MM.1S (cell line): ENCODE data around the gene SERPINB7.
A peak's percentile ranks its signal among the peaks of the same experiment; 100 is the strongest.

Source experiments
- EZH2 ChIP-seq: fragments of 300-600 bp; sonication (generic); optimal IDR thresholded peaks from 2 replicates; pipeline ENCODE3; 2017; ENCODE audit warnings: low read depth, mild to moderate bottlenecking, antibody characterized with exemption, low read length, mixed read lengths
- EZH2phosphoT487 ChIP-seq: fragments of 300-600 bp; sonication (generic); IDR thresholded peaks from 2 replicates; pipeline ENCODE4 v1.6.1; 2018; ENCODE audit warnings: antibody characterized with exemption, low read length
- TF ChIP-seq, protein P1 (sequence below): fragments of 300-600 bp; sonication (generic); IDR thresholded peaks from 2 replicates; pipeline ENCODE4 v1.5.1; 2016; ENCODE audit warnings: antibody characterized with exemption, low read length, mixed read lengths

DNA sequence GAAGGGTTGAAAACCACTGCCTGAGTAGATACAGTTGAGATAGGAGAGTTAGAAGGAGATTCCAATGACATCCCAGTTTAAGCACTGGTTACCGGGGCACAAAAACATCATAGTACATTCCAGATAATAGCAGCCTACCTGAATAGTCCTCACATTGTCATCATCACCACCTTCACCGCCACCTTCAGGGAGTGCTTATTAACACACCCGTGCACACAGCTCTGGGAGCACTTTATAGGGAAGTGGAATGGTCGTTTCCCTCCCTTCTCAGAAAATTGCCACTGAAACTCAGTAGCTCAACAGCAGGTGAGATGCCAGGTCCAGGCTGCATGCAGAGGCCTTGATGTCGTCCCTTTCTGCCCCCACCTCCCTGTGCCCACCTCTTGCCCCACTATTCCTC lies 8.2 kb downstream of the SERPINB7 start:
- TF ChIP-seq, protein P1, sequence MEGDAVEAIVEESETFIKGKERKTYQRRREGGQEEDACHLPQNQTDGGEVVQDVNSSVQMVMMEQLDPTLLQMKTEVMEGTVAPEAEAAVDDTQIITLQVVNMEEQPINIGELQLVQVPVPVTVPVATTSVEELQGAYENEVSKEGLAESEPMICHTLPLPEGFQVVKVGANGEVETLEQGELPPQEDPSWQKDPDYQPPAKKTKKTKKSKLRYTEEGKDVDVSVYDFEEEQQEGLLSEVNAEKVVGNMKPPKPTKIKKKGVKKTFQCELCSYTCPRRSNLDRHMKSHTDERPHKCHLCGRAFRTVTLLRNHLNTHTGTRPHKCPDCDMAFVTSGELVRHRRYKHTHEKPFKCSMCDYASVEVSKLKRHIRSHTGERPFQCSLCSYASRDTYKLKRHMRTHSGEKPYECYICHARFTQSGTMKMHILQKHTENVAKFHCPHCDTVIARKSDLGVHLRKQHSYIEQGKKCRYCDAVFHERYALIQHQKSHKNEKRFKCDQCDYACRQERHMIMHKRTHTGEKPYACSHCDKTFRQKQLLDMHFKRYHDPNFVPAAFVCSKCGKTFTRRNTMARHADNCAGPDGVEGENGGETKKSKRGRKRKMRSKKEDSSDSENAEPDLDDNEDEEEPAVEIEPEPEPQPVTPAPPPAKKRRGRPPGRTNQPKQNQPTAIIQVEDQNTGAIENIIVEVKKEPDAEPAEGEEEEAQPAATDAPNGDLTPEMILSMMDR: 0 out of 2 replicates have a peak, but pooled peaks have one; percentile 11
- TF ChIP-seq EZH2phosphoT487 (no peak), EZH2 (no peak)
